Renal pelvis (tissue), 12 donors: ENCODE results near the gene RNU1-3. TPM values are rescaled to one million over a fixed set of nuclear protein-coding genes. Genes with fewer than 3 reads are reported as not detected.
"Not testable (repeated sequence)": the region's sequence is repeated elsewhere in the genome, so short reads cannot be mapped to it uniquely, and the experiment has no call there.

Experiments
- DNase-seq: peaks from one replicate; pipeline ENCODE4 v3.0.0-alpha.2; 2013
- long read RNA-seq, 16 experiments: transcript quantifications; one replicate each; lab custom pipeline, GENCODE V29; 2026
- polyA plus RNA-seq, 3 donors: library from polyadenylated mRNA; unstranded; fragments of 120-200 nt; gene quantifications; one replicate each; pipeline ENCODE4 v1.2.1, GENCODE V29; 2013; ENCODE audit not compliant: insufficient read length in 3 of 3

Gene RNU1-3
- not detected for polyA plus RNA-seq
- long read RNA-seq, donor 1, partial matches to known transcripts: 0 of 1 reads
- long read RNA-seq, donor 1, other reads (novel, unspliced or antisense): 0 of 1 reads
- long read RNA-seq, donor 2, partial matches to known transcripts: 0 of 3 reads
- long read RNA-seq, donor 2, other reads (novel, unspliced or antisense): 0 of 3 reads
- long read RNA-seq, donor 3: 0 reads
- long read RNA-seq, donor 4: 0 reads
- long read RNA-seq, donor 5: 0 reads
- long read RNA-seq, donor 6: 0 reads
- long read RNA-seq, donor 7: 0 reads
- long read RNA-seq, donor 8: 0 reads
- long read RNA-seq, donor 9: 0 reads
- long read RNA-seq, donor 10, partial matches to known transcripts: 0 of 2 reads
- long read RNA-seq, donor 10, other reads (novel, unspliced or antisense): 0 of 2 reads
- long read RNA-seq, donor 11: 0 reads
- long read RNA-seq, donor 12, partial matches to known transcripts: 0 of 1 reads
- long read RNA-seq, donor 12, other reads (novel, unspliced or antisense): 0 of 1 reads
- long read RNA-seq, donor 13: 0 reads
- long read RNA-seq, donor 14: 0 reads
- long read RNA-seq, donor 15: 0 reads
- long read RNA-seq, donor 16, partial matches to known transcripts: 0 of 1 reads
- long read RNA-seq, donor 16, other reads (novel, unspliced or antisense): 0 of 1 reads

DNA sequence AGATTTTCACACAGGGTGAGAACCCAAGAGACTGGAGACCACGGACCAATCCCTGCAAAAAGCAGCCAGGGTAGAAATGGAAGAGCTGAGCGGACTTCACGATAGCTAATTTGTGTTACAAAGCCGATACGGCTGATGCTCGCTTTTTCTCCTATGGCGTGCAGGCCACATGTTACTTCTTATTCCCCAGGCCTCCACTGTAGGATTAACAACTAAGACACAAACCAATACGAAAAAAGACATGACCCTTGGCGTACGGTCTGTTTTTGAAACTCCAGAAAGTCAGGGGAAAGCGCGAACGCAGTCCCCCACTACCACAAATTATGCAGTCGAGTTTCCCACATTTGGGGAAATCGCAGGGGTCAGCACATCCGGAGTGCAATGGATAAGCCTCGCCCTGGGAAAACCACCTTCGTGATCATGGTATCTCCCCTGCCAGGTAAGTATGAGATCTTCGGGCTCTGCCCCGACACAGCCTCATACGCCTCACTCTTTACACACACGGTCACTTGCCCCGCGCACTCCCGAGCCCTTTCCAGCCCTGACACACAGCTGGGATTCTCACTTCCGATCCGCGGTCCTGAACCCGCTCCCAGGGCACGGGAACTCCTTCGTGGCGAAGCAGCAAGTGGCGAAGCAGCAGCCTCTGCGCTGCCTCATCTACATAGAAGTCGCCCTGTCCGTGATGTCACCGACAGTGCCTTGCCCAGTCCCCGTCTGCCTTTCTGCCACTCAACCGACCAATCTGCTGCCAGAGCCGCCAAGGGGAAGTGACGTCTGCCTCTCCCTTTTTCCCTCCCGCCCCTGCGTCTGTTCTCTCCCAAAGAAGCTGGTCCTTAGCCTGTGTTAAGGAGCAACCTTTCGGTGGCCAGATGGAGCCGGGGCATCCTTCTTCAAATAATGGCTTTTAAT, at the start of gene RNU1-3:
TSS of gene RNU1-3 (minus strand) at position 447 of the 912 bp plus-strand sequence.
- DNase-seq: not testable (repeated sequence)

DNA sequence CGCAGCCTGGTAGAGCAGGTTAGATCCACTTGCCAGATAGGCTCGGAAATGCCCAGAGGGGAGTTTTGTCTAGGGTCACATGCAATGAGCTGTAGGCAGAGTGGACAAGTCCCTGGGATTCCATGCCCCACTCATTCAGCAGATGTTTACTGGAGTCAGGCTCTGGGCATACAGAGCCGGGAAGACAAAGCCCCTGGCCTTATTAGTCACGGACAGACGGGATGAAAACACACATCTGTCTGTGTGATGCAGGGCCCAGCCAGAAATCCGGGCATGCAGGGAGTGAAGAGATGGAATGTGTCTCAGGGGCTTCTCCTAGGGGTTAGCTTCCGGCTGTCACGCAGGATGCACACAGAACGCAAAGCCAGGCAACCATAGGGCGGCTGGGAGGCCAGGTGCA, 46.7 kb upstream of the RNU1-3 start:
- DNase-seq: not testable (repeated sequence)

DNA sequence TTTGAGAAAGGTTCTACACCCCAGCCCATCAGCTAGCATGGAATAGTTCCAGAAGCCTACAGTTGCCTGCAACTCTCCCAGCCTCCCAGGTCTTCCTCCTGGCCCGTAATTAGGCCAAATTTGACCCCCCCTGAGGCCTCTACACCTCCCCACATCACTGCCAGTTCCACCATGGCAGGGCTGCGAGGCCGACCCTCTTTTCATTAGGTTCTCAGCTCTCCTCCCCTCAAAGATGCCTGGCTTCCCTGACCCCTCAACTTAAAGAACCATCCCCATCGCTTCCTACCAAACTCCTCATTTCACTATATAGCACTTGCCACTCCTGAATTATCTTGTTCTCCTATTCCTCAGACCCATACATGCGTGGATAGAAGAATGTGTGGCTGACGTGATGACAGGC, 46.2 kb upstream of the RNU1-3 start:
- not testable (repeated sequence) for DNase-seq

DNA sequence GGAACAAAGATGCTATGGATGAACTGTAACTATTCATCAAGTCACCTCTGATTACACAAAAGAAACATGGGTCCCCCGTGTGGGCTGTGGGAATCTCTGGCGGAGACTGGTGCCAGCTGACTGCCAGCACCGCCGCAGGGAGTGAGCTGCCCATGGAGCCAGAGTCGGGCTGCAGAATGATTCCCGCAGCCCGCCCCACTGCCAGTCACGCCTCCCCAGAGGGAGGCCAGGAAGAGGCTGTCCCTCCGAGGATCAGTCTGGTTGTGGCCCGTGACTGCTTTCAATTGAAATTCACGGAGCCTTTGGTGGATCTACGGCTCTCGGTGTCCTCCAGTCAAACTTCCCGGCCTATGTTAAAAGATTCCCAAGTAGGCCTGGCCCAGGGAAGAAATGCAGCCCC, 45.8 kb upstream of the RNU1-3 start:
- DNase-seq: not testable (repeated sequence)

GRCh38 chr1:16712131-16712530, 45.4 kb upstream of the RNU1-3 start:
- DNase-seq: not testable (repeated sequence)

GRCh38 chr1:16710618-16711017, 43.9 kb upstream of the RNU1-3 start:
- not testable (repeated sequence) for DNase-seq

DNA sequence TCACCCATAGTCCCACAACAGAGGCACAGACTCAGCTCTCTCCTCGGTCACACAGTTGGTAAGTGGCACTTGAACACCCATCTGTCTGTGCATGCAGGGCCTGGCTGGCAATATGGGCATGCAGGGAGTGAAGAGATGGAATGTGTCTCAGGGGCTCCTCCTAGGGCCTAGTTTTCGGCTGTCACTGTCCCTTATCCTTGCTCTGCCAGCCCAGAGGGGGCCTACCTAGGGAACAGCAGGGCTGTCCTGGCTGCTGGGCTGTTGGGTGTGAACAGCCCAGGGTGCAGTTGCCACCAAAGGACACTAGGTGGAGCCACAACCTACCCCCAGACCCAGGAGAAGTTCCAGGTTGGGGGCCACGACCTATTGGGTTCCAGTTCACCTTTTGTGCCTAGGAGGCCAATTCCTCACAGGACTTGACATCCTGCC, 42.9 kb upstream of the RNU1-3 start:
- DNase-seq: not testable (repeated sequence)

- DNase-seq: not testable (repeated sequence)
Measured at GRCh38 chr1:16708704-16709103, 42.0 kb upstream of the RNU1-3 start.

DNA sequence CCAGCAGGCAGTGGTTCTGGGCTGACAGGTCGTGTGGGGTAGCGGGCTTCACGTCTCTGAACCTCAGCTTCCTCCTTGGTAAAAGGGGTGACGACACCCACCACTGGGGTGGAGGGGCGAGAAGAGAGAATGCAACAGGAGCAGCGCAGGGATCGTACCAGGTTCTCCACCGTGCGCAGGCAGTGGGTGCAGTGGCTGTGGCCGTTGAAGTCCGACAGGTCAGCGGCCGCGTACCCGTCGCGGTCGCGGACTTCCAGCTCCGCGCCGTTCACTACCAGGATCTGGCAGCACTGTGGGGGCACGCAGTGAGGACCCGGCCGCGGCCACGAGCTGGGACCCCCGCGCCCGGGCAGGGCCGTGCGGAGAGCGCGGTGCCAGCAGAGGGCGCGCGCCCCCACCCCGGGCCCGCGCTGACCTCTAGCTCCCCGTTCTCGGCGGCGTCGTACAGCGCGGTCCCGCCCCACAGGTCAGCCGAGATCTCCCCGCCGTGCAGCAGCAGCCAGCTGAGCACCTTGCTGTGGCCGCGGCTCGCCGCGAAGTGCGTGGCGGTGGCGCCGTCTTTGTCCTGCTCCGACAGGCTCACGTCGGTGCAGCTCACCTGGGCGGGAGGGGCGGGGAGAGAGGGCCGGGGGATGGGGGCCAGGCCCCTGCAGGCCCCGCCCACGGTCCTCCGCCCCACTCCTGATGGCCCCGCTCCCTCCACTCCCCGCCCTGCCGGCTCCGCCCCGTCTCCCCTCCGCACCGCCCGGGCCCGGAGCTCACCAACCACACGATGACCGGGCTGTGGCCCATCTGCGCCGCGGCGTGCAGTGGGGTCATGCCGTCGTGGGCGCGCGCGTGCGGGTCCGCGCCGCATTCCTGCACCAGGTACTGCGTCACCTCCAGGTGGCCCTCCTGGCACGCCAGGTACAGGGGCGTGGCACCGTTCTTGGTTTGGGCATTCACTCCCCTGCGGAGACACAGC, 40.7 kb upstream of the RNU1-3 start:
- DNase-seq: not testable (repeated sequence)

- DNase-seq: not testable (repeated sequence)
Measured at GRCh38 chr1:16706302-16706701, 39.6 kb upstream of the RNU1-3 start.

GRCh38 chr1:16704502-16705100, 37.9 kb upstream of the RNU1-3 start:
- not testable (repeated sequence) for DNase-seq

- DNase-seq: not testable (repeated sequence)
Measured at GRCh38 chr1:16704076-16704475, 37.3 kb upstream of the RNU1-3 start.

DNA sequence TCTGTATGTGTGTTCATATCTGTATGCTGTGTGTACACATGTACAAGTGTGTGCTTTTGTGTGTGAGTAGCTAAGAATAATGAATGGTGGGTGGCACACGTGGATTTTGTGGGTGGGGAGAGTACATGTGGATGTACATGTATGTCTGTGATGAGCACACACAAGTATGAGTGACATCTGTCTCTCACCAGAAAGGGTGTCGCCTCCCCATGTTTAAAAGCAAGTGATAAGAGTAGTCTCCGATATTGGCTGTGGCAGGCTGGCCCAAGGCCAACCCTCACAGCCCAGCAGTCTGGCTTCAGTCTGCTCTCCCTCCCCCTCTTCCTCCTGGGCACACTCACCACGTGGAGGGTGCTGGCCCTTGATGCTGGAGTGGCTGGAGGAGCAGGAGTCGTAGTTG, 36.9 kb upstream of the RNU1-3 start:
- not testable (repeated sequence) for DNase-seq

DNA sequence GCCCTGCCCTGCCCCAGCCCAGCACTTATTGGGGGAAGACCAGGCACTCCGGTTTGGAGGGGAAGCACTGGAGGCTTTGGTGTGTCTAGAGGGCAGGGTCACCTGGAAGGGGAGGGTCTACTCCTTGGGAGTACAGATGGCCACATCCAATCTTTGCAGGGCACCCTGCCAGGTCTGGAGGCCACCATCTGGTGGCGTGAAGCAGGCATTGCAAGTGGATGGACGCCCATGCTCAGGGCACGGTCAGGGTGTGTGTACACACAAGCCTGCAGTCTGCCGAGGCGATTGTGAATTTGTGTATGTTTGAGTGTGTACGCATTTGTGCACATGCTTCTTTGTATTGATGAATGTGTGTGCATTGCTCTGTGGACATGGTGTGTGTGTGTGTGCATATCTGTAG, 36.4 kb upstream of the RNU1-3 start:
- not testable (repeated sequence) for DNase-seq

DNA sequence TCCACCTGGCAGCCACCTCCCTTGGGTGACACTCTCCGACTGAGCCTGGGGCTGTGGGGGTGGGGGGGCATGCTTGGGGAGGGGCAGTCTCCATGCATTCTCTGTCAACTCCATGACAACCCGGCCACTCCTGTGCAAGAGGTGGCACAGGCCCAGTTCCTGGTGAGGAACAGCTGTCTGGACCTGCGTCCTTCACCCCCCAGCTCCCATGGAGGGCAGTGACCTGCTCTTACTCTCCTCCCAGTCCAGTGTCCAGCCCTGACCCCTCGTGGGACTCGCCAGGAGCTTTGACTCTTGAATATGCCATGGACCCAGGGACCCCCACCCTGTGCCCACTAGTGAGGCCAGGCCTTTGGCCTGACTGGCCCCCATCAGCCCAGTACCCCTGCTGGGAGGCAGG, 35.5 kb upstream of the RNU1-3 start:
- not testable (repeated sequence) for DNase-seq

DNA sequence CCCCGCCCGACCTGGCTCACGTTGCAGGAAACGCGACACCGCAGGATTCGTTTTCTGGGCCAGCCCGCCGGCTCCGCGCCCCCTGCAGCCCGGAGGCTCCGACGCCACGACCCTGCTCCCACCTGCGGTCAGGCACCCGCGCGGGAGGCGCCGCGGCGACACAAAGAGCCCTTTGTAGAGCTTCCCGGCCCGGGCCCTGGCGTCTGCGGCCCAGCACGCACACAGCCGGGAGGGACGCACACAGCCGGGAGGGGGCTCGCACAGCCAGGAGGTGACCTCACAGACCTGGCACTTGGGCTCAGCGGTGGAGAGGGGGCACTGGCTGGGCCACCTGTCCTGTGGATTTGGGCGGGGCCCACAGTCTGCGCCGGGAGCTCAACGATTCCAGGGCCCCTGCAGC, 34.4 kb upstream of the RNU1-3 start:
- not testable (repeated sequence) for DNase-seq

DNA sequence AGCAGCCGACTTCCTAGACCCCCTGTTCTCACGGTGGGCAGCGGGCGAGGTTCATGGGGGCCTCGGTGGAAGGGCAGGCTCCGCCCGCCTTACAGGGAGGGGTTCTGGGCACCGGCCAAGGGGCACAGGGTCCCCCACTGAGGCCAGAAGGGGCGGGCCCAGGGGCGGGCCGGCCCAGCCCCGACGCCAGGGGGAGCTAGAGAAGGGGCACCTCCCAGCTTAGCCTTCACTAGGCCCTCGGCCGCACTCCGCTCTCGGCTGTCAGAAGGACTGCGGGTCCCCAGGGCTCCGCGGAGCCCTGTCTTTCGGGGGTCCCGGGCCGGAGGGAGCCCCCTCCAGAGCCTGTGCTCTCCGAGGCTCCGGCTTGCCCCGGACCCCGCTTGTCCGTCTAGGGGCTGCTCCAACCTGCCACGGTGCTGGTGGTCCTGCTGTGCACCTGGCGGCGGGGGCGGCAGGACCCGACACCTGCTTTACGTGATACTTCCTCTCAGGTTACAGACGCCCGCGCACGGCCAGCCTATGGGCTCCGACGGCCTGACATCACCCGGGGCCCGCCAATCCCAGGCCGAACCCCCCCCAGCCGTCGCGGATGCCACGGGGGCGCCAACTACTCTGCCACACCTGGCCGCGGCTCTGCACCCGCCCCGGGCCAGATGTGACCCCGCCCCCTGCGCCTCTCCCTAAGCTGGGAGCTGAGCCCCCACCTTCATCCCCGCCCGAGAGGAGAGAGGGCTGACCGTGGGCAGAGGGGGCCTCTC, 33.6 kb upstream of the RNU1-3 start:
- not testable (repeated sequence) for DNase-seq

- not testable (repeated sequence) for DNase-seq
Measured at GRCh38 chr1:16699440-16699839, 32.7 kb upstream of the RNU1-3 start.

DNA sequence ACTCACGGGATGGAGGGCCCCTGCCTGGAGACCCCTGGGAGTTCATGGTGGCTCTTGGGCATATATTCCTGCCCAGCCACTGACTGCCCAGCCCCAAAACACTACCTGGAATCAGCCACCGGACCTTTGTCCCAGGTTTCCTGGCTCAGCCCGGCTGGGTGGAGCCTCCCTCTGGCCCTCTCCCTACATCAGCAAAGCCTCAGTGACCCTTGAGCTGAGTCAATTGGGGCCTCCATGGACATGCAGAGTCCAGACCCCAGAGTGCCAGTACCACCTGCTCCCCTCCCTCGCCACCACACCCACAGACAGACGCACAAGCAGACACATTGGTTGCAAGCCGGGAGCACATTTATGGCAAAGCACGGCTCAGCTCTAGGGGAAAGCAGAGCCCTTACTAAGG, 30.4 kb upstream of the RNU1-3 start:
- not testable (repeated sequence) for DNase-seq
